BE2C (cell line): ENCODE data around the gene RCVRN.

ENCODE experiments used
- DNase-seq: peaks from one replicate; pipeline ENCODE4 v3.0.0-alpha.2; 2020
- H3K27me3 ChIP-seq: fragments of 250-450 bp; sonication (Bioruptor Pico); 2 replicates; pipeline ENCODE4 v1.5.1; 2020; ENCODE audit warnings: mild to moderate bottlenecking
- H3K36me3 ChIP-seq: fragments of 250-450 bp; sonication (Bioruptor Pico); 2 replicates; pipeline ENCODE4 v1.5.1; 2020; ENCODE audit warnings: mild to moderate bottlenecking
- H3K4me1 ChIP-seq: fragments of 250-450 bp; sonication (Bioruptor Pico); 2 replicates; pipeline ENCODE4 v1.5.1; 2020
- H3K4me3 ChIP-seq: 2 replicates; pipeline ENCODE4 v1.5.1; 2011; ENCODE audit warnings: low read depth, low read length
- H3K9me3 ChIP-seq: fragments of 250-450 bp; sonication (Bioruptor Pico); 2 replicates; pipeline ENCODE4 v1.5.1; 2020
- TF ChIP-seq, protein P1 (sequence below): IDR thresholded peaks from 2 replicates; pipeline ENCODE4 v1.5.1; 2012; ENCODE audit warnings: mild to moderate bottlenecking, low read depth, low read length

Gene RCVRN

DNA sequence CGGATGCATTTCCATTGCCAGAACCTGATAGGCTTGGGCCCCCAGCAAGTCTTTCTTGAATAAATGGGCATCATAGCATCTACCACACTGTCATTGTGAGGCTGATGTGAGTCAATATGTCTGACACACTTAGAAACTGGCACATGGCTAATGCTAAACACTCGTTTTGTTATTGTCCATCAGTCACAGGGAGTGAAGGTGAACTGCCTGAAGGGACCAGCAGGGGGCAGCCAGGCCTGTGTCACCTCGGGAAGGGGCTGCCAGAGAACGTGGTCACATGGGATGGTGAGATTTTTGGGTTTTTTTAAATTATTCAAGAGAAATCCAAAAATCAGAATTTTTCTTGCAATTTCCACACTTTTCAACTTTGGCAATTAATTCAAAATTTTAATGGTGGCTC lies 831 bp upstream of the RCVRN start:
- Histone ChIP-seq H3K9me3 (no peaks in the 10 kb centered on the region), H3K4me3 (no peak overlapping the region), H3K4me1 (no peaks in the 10 kb centered on the region), H3K27me3 (no peaks in the 10 kb centered on the region), H3K36me3 (no peaks in the 10 kb centered on the region)
- no peak for DNase-seq
- TF ChIP-seq, protein P1, sequence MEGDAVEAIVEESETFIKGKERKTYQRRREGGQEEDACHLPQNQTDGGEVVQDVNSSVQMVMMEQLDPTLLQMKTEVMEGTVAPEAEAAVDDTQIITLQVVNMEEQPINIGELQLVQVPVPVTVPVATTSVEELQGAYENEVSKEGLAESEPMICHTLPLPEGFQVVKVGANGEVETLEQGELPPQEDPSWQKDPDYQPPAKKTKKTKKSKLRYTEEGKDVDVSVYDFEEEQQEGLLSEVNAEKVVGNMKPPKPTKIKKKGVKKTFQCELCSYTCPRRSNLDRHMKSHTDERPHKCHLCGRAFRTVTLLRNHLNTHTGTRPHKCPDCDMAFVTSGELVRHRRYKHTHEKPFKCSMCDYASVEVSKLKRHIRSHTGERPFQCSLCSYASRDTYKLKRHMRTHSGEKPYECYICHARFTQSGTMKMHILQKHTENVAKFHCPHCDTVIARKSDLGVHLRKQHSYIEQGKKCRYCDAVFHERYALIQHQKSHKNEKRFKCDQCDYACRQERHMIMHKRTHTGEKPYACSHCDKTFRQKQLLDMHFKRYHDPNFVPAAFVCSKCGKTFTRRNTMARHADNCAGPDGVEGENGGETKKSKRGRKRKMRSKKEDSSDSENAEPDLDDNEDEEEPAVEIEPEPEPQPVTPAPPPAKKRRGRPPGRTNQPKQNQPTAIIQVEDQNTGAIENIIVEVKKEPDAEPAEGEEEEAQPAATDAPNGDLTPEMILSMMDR: no peak

DNA sequence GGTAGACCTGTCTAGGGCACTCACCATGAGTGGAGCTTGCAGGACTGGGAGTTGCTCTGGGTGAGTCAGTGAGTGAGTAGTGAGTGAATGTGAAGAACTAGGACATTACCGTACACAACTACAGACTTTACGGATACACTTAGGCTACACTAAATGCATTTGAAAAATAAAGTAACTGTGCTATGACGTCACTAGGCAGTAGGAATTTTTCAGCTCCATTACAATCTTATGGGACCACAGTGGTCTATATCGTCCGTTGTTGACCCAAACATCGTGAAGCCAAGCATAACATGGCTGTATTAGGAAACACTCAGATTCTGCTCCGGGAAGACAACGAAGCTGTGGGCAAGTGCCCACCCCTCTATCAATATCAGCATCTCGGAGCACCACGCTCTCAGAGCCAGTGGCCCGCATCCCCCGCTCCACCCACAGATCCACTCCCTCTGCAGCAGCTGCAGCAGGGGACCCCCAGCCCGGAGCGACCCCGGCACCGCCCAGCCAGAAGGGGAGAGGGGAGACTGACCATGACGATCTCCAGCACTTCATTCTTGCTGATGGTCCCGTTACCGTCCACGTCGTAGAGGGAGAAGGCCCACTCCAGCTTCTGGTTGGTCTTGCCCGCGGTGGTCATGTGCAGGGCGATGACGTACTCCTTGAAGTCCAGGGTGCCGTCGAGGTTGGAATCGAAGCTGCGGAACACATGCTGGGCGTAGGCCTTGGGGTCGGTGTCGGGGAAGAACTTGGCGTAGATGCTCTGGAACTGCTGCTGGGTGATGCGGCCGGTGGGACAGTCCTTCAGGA lies 594 bp downstream of the RCVRN start:
- TF ChIP-seq, protein P1: no peak
- Histone ChIP-seq H3K4me3 (no peak overlapping the region), H3K4me1 (no peaks in the 10 kb centered on the region), H3K9me3 (no peaks in the 10 kb centered on the region), H3K27me3 (no peaks in the 10 kb centered on the region), H3K36me3 (no peaks in the 10 kb centered on the region)
- DNase-seq: no peak

DNA sequence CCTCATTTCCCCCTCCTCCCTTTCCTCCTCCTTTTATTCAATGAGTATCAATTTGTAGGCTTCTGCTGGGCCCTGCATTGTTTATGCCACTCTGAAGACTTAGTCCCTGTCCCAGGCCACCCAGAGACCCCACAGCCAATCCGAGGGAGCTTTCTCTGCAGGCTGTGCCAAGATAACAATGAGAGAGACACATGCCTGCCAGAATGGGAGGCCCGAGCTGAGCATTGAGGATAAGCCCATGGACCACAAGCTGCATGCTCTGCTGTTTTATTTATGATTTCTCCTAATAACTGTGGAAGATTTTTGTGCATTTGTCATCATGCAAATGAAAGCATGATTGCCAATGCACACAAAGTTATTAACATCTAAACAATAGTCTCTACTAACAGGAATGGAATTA lies 3.0 kb downstream of the RCVRN start:
- no peak for DNase-seq
- H3K4me1 ChIP-seq: no peaks in the 10 kb centered on the region
- H3K27me3 ChIP-seq: no peaks in the 10 kb centered on the region
- TF ChIP-seq, protein P1: no peak
- no peak overlapping the region for H3K4me3 ChIP-seq
- H3K9me3 ChIP-seq: no peaks in the 10 kb centered on the region
- no peaks in the 10 kb centered on the region for H3K36me3 ChIP-seq

DNA sequence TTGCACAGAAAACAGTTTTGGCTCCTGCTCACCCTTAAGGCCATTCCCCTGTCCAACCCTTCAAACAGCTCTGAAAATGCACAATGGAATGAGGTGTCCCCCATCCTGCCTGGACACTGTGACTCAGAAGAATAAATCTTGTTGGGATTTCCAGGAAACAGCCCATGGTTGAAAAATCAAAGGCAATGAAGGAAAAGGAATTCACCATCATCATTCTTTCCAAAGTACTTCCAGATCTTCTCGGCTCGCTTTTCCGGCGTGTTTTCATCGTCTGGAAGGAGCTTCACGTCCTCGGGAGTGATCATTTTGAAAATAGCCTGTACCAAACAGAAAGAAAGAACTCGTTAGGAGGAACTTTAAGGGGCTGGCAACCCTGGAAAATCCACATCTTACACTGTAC lies 4.3 kb downstream of the RCVRN start:
- TF ChIP-seq, protein P1: no peak
- no peak for DNase-seq
- Histone ChIP-seq H3K9me3 (no peaks in the 10 kb centered on the region), H3K4me3 (no peak overlapping the region), H3K27me3 (no peaks in the 10 kb centered on the region), H3K36me3 (no peaks in the 10 kb centered on the region), H3K4me1 (no peaks in the 10 kb centered on the region)

DNA sequence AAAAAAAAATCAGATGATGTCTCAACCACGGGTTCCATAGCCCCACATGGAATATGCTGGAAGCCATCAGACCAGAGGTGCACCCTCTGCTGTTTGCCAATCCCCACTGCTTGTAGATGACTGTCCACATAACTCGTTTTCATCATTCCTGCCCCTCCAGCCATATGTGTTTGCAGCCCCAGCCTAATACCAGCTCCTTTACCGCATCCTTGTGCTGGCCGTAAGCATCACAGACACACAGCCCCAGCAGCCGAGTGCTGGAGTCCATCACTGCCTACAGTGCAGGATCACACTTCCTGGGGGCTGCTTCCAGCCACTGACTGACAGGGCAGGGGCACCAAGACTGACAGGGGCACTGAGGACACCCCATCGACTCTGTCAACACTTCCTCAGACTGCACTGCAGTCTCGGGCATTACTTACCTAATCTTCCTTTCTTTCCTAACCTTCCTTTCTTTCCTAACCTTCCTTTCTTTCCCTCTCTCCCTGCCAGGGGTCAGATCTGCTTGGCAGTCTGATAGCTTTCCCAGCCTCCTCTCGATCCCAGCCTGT lies 5.0 kb downstream of the RCVRN start:
- TF ChIP-seq, protein P1: no peak
- no peak overlapping the region for H3K4me3 ChIP-seq
- DNase-seq: no peak
- H3K9me3 ChIP-seq: no peaks in the 10 kb centered on the region
- H3K4me1 ChIP-seq: no peaks in the 10 kb centered on the region
- no peaks in the 10 kb centered on the region for H3K27me3 ChIP-seq
- H3K36me3 ChIP-seq: no peaks in the 10 kb centered on the region
